H9 (cell line): ENCODE results near the gene TTC7B. TPM values are rescaled to one million over a fixed set of nuclear protein-coding genes. Genes with fewer than 3 reads are reported as not detected.

ENCODE experiments used
- DNase-seq: peaks from one replicate; pipeline ENCODE4 v3.0.0-alpha.2; 2017
- H2AFZ ChIP-seq: one replicate; pipeline ENCODE4 v1.6.1; 2013; ENCODE audit warnings: mild to moderate bottlenecking, low read length, control low read depth, moderate library complexity
- H2AK5ac ChIP-seq: 2 replicates; pipeline ENCODE4 v1.6.1; 2013; ENCODE audit warnings: low read length, control low read depth, mixed read lengths; ENCODE audit not compliant: insufficient read length
- H2BK120ac ChIP-seq: one replicate; pipeline ENCODE4 v1.6.1; 2013; ENCODE audit warnings: low read depth, mild to moderate bottlenecking, low read length, control low read depth, inconsistent platforms; ENCODE audit not compliant: poor library complexity, severe bottlenecking
- H2BK12ac ChIP-seq: 2 replicates; pipeline ENCODE4 v1.6.1; 2013; ENCODE audit warnings: low read length, control low read depth, mixed read lengths, low read depth; ENCODE audit not compliant: insufficient read length
- H2BK15ac ChIP-seq: 2 replicates; pipeline ENCODE4 v1.6.1; 2013; ENCODE audit warnings: low read depth, low read length, control low read depth
- H2BK20ac ChIP-seq: one replicate; pipeline ENCODE4 v1.6.1; 2013; ENCODE audit warnings: low read depth, mild to moderate bottlenecking, low read length, control low read depth, inconsistent platforms; ENCODE audit not compliant: poor library complexity, severe bottlenecking
- H2BK5ac ChIP-seq: 2 replicates; pipeline ENCODE4 v1.6.1; 2013; ENCODE audit warnings: low read length, control low read depth, mixed read lengths; ENCODE audit not compliant: insufficient read length
- H3K14ac ChIP-seq: 2 replicates; pipeline ENCODE4 v1.6.1; 2013; ENCODE audit warnings: low read length, control low read depth; ENCODE audit not compliant: insufficient read depth
- H3K18ac ChIP-seq: 2 replicates; pipeline ENCODE4 v1.6.1; 2013; ENCODE audit warnings: low read depth, mild to moderate bottlenecking, mixed read lengths, low read length, control low read depth; ENCODE audit not compliant: insufficient read length
- H3K23ac ChIP-seq: 2 replicates; pipeline ENCODE4 v1.6.1; 2013; ENCODE audit warnings: low read length, control low read depth, mixed read lengths, low read depth; ENCODE audit not compliant: insufficient read length
- H3K23me2 ChIP-seq: 2 replicates; pipeline ENCODE4 v1.6.1; 2013; ENCODE audit warnings: low read depth, mild to moderate bottlenecking, mixed read lengths, low read length, control low read depth; ENCODE audit not compliant: insufficient read length, poor library complexity, severe bottlenecking
- H3K27ac ChIP-seq: 2 replicates; pipeline ENCODE4 v1.5.1; 2013; ENCODE audit warnings: low read length, control low read depth, mixed read lengths, low read depth; ENCODE audit not compliant: insufficient read length
- H3K27me3 ChIP-seq: 2 replicates; pipeline ENCODE4 v1.6.1; 2013; ENCODE audit warnings: low read length, control low read depth, inconsistent platforms; ENCODE audit not compliant: insufficient read depth
- H3K4ac ChIP-seq: 2 replicates; pipeline ENCODE4 v1.6.1; 2013; ENCODE audit warnings: low read depth, mild to moderate bottlenecking, control low read depth, inconsistent platforms, low read length, moderate library complexity
- H3K4me1 ChIP-seq: 2 replicates; pipeline ENCODE4 v1.6.1; 2013; ENCODE audit warnings: low read length, control low read depth, inconsistent platforms; ENCODE audit not compliant: insufficient read depth
- H3K4me2 ChIP-seq: 2 replicates; pipeline ENCODE4 v1.6.1; 2013; ENCODE audit warnings: low read length, control low read depth, mixed read lengths; ENCODE audit not compliant: insufficient read length, insufficient read depth
- H3K56ac ChIP-seq: 2 replicates; pipeline ENCODE4 v1.6.1; 2013; ENCODE audit warnings: low read depth, mild to moderate bottlenecking, mixed read lengths, low read length, control low read depth; ENCODE audit not compliant: insufficient read length
- H3K79me1 ChIP-seq: 2 replicates; pipeline ENCODE4 v1.6.1; 2013; ENCODE audit warnings: low read depth, mild to moderate bottlenecking, moderate library complexity, low read length, control low read depth, inconsistent platforms; ENCODE audit not compliant: insufficient read depth, poor library complexity, severe bottlenecking
- H3K79me2 ChIP-seq: 2 replicates; pipeline ENCODE4 v1.6.1; 2013; ENCODE audit warnings: low read length, control low read depth, inconsistent platforms; ENCODE audit not compliant: insufficient read depth
- H3K9ac ChIP-seq: 2 replicates; pipeline ENCODE4 v1.6.1; 2013; ENCODE audit warnings: low read length, control low read depth, mixed read lengths; ENCODE audit not compliant: insufficient read length; ENCODE audit errors: extremely low read depth
- H3K9me3 ChIP-seq: one replicate; pipeline ENCODE4 v1.6.1; 2013; ENCODE audit warnings: low read depth, low read length, inconsistent platforms; ENCODE audit not compliant: control insufficient read depth
- H3T11ph ChIP-seq: one replicate; pipeline ENCODE4 v1.6.1; 2013; ENCODE audit warnings: mild to moderate bottlenecking, low read length, control low read depth, inconsistent platforms
- H4K20me1 ChIP-seq: one replicate; pipeline ENCODE4 v1.6.1; 2013; ENCODE audit not compliant: control insufficient read depth, insufficient read length, insufficient read depth
- H4K5ac ChIP-seq: 2 replicates; pipeline ENCODE4 v1.6.1; 2013; ENCODE audit warnings: low read depth, mild to moderate bottlenecking, mixed read lengths, low read length, control low read depth; ENCODE audit not compliant: insufficient read length
- H4K8ac ChIP-seq: replicated peaks from 2 replicates; pipeline ENCODE4 v1.6.1; 2013; ENCODE audit warnings: low read length, control low read depth, mixed read lengths, low read depth; ENCODE audit not compliant: insufficient read length
- H4K91ac ChIP-seq: 2 replicates; pipeline ENCODE4 v1.6.1; 2013; ENCODE audit warnings: low read depth, mild to moderate bottlenecking, moderate library complexity, mixed read lengths, low read length, control low read depth; ENCODE audit not compliant: insufficient read length
- H3K27ac Mint-ChIP-seq, 3 experiments: 2 replicates in 2 of 3; 3 replicates in 1 of 3; pipeline ENCODE4 v1.8.0; 2020 to 2021; ENCODE audit warnings: mixed read lengths in 3 of 3, mild to moderate bottlenecking in 1 of 3, moderate library complexity in 1 of 3
- H3K27me3 Mint-ChIP-seq: 2 replicates; pipeline ENCODE4 v1.8.0; 2021; ENCODE audit warnings: low read depth, mild to moderate bottlenecking, moderate library complexity, mixed read lengths
- H3K36me3 Mint-ChIP-seq, 3 experiments: 2 replicates in 2 of 3; 3 replicates in 1 of 3; pipeline ENCODE4 v1.8.0; 2020 to 2021; ENCODE audit warnings: low read depth in 3 of 3, mixed read lengths in 3 of 3; ENCODE audit not compliant: insufficient read depth in 1 of 3
- H3K4me1 Mint-ChIP-seq, 2 experiments: 2 replicates each; pipeline ENCODE4 v1.8.0; 2020; ENCODE audit warnings: mixed read lengths in 2 of 2
- H3K4me3 Mint-ChIP-seq, 2 experiments: 2 replicates in 1 of 2; 3 replicates in 1 of 2; pipeline ENCODE4 v1.8.0; 2020 to 2021; ENCODE audit warnings: mild to moderate bottlenecking in 2 of 2, mixed read lengths in 2 of 2, moderate library complexity in 1 of 2
- H3K9me3 Mint-ChIP-seq, 2 experiments: 2 replicates in 1 of 2; 3 replicates in 1 of 2; pipeline ENCODE4 v1.8.0; 2020; ENCODE audit warnings: mild to moderate bottlenecking in 2 of 2, mixed read lengths in 2 of 2, moderate library complexity in 1 of 2
- WGBS: extraction: QIAGEN DNeasy Blood & Tissue Kit; methylation state at CpG from one replicate; pipeline ENCODE4 v1.1.7; 2013; ENCODE audit warnings: missing lambda C conversion rate, low lambda C conversion rate, mixed read lengths; ENCODE audit not compliant: insufficient read length; ENCODE audit errors: extremely low coverage; 5-methylcytosine and 5-hydroxymethylcytosine counted together
- total RNA-seq: library from RNA; stranded (reverse); gene quantifications from 2 replicates; pipeline ENCODE4 v1.2.1, GENCODE V29; 2021
- TF ChIP-seq, protein P1 (sequence below): fragments of 200-600 bp; sonication (generic); conservative IDR thresholded peaks from 3 replicates; pipeline ENCODE4 v1.8.0; 2021; ENCODE audit warnings: antibody characterized with exemption, mild to moderate bottlenecking

The TTC7B gene
- total RNA-seq, 1 experiment from 2014 or later, result 33.7 TPM

- no peak overlapping the region for H4K91ac ChIP-seq
Observed at GRCh38 chr14:90606434-90606833, 209.8 kb downstream of the TTC7B start.

More at GRCh38 chr14:90606434-90606833, 209.8 kb downstream of the TTC7B start:
- TF ChIP-seq, protein P1, sequence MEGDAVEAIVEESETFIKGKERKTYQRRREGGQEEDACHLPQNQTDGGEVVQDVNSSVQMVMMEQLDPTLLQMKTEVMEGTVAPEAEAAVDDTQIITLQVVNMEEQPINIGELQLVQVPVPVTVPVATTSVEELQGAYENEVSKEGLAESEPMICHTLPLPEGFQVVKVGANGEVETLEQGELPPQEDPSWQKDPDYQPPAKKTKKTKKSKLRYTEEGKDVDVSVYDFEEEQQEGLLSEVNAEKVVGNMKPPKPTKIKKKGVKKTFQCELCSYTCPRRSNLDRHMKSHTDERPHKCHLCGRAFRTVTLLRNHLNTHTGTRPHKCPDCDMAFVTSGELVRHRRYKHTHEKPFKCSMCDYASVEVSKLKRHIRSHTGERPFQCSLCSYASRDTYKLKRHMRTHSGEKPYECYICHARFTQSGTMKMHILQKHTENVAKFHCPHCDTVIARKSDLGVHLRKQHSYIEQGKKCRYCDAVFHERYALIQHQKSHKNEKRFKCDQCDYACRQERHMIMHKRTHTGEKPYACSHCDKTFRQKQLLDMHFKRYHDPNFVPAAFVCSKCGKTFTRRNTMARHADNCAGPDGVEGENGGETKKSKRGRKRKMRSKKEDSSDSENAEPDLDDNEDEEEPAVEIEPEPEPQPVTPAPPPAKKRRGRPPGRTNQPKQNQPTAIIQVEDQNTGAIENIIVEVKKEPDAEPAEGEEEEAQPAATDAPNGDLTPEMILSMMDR, result no peak
- no CpG with 5 or more reads among the region's 2 CpGs for WGBS
- Histone ChIP-seq H3K56ac (no peak overlapping the region), H3K9me3 (no peaks in the 10 kb centered on the region), H3K4ac (no peak overlapping the region), H3K23me2 (no peaks in the 10 kb centered on the region), H2AK5ac (no peak overlapping the region), H3K23ac (no peak overlapping the region), H4K5ac (no peak overlapping the region), H2BK15ac (no peak overlapping the region), H2AFZ (no peak overlapping the region), H4K8ac (no peak overlapping the region), H3K4me1 (0 out of 2 replicates have a peak, but pooled peaks cover 3% of the 10 kb centered on the region), H3K27ac (no peak overlapping the region), H4K20me1 (no peaks in the 10 kb centered on the region), H2BK120ac (no peak overlapping the region), H2BK5ac (no peak overlapping the region), H3K4me2 (no peak overlapping the region), H2BK12ac (no peak overlapping the region), H3K14ac (no peak overlapping the region), H2BK20ac (no peak overlapping the region), H3T11ph (no peak overlapping the region), H3K9ac (no peak overlapping the region), H3K18ac (no peak overlapping the region), H3K27me3 (no peaks in the 10 kb centered on the region), H3K79me2 (no peaks in the 10 kb centered on the region), H3K79me1 (no peaks in the 10 kb centered on the region)
- H3K36me3 Mint-ChIP-seq, result no peaks in the 10 kb centered on the region; a peak in 1 of 7 replicates
- peaks cover 62 to 71% of the 10 kb centered on the region in 2 experiments for H3K4me1 Mint-ChIP-seq
- H3K9me3 Mint-ChIP-seq, result no peaks in the 10 kb centered on the region
- H3K27me3 Mint-ChIP-seq, result no peaks in the 10 kb centered on the region
- no peak for DNase-seq
- peak overlapping the region in 1 of 3 experiments; percentile 65; a peak in 3 of 7 replicates for H3K27ac Mint-ChIP-seq
- no peak overlapping the region for H3K4me3 Mint-ChIP-seq
